ENCODE data around the gene ACSS3.
"Not testable (repeated sequence)": the region's sequence is repeated elsewhere in the genome, so short reads cannot be mapped to it uniquely, and the experiment has no call there.

Gene ACSS3, protein sequence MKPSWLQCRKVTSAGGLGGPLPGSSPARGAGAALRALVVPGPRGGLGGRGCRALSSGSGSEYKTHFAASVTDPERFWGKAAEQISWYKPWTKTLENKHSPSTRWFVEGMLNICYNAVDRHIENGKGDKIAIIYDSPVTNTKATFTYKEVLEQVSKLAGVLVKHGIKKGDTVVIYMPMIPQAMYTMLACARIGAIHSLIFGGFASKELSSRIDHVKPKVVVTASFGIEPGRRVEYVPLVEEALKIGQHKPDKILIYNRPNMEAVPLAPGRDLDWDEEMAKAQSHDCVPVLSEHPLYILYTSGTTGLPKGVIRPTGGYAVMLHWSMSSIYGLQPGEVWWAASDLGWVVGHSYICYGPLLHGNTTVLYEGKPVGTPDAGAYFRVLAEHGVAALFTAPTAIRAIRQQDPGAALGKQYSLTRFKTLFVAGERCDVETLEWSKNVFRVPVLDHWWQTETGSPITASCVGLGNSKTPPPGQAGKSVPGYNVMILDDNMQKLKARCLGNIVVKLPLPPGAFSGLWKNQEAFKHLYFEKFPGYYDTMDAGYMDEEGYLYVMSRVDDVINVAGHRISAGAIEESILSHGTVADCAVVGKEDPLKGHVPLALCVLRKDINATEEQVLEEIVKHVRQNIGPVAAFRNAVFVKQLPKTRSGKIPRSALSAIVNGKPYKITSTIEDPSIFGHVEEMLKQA

DNA sequence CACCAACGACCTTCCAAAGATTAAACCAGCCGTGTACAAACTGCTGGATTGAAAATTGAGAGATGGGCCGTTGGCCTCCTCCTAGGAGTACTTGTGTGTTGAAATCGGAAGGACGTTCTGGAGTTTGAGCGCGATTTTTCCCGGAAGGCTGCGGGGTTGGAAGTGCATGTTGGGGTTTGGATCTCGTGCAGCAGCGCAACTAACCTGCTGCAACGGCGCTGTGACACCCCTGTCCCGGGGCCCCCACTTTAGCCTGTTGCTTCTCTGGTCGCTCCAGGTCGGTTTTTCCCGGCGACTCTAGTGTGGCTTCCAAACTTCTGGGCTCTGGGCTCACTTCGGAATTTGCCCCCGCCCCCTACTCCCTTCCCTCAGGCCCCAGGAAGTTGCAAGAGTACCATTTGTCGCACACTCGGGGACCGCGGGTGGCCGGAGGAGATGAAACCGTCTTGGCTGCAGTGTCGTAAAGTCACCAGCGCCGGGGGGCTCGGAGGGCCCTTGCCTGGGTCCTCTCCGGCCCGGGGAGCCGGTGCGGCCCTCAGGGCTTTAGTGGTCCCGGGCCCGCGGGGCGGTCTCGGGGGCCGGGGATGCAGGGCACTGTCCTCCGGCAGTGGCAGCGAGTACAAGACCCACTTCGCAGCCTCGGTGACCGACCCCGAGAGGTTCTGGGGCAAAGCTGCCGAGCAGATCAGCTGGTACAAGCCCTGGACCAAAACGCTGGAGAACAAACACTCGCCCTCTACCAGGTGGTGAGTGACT is at the start of gene ACSS3:
Gene ACSS3, plus strand, starts transcription at position 394 of the 756 bp plus-strand sequence. Its CDS starts 42 bp downstream, at position 436.
- DNase-seq (ENCODE audit: low read depth): peak; percentile 12

DNA sequence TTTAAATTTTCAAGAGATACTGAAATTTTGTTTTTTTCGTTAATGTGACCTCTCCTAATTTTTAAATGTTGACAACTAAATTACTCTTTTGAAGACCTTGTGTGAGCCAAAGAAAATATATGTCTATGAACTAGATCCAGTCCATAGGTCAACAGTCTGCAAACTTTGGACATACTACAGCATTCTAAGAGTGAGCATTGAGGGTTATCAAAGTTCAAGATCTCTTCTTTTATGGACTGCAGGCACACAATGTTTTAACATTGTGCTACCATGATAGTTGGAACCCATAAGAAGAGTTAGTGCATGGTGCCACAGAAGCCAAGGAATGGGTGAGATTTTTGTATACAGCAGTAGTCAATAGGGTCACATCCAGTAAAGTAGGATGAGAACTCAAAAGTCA is 43.0 kb upstream of the ACSS3 start:
- DNase-seq (ENCODE audit: low read depth): no peak

DNA sequence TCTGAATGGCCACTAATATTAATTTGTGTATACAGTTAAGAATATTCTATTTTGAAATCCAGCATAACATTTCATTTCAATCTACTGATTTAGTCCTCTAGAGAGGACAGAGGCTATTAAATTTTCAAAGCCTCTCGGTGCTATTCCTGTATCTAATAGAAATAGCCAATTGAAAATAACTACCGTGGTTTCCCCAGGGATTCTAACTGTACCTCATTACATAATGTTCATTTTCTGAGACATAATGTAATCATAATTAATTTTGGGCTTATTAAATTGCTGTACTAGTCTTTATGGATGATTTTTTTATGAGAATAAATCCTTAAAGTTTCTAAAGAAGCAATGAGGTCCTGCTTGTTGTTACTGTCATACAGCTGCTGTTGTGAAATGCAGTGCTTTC is 38.6 kb upstream of the ACSS3 start:
- DNase-seq (ENCODE audit: low read depth): no peak

DNA sequence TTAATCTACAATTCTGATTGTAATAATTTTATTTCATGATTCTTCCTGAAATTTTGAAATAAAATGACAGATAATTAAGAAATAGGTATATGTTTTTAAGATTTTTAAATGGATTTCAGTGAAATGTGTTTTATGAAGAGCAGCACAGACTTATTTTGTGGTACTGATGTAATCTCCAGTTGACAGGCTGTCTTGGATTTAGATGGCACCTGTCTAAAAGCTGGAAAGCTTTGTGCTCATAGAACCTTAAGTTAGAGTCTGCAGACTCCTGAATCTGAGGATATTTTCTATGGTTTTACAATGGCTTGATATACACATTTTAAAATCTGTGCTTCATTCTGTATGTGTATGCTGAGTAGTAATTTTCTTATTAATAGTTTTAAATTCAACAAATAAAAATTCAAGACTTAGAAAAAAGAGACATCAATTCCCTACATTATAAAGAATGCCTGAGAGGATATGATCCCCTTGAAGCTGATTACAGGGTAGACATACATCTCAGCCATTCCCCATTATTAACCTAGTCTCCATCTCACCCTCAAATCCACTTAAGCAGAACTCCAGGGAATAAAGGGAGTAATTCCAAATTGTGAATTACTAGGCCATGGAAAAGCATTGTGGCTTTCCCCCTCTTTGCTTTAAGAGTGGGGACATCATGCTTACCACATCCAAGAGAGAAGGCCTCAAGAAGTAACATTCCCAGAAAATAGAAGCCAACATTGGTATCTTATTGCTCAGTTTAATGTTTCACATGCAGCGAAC is 33.7 kb upstream of the ACSS3 start:
- no peak for DNase-seq (ENCODE audit: low read depth)

DNA sequence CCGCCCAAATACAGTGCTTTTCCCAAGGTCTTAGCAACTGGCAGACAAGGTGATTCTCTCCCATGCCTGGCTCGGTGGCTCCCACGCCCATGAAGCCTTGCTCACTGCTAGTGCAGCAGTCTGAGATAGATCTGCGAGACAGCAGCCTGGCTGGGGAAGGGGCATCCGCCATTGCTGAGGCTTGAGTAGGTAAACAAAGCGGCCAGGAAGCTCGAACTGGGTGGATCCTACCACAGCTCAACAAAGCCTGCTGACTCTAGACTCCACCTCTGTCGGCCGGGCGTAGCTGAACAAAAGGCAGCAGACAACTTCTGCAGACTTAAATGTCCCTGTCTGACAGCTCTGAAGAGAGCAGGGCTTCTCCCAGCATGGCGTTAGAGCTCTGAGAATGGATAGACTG is 12.9 kb upstream of the ACSS3 start:
- DNase-seq (ENCODE audit: low read depth): not testable (repeated sequence)

DNA sequence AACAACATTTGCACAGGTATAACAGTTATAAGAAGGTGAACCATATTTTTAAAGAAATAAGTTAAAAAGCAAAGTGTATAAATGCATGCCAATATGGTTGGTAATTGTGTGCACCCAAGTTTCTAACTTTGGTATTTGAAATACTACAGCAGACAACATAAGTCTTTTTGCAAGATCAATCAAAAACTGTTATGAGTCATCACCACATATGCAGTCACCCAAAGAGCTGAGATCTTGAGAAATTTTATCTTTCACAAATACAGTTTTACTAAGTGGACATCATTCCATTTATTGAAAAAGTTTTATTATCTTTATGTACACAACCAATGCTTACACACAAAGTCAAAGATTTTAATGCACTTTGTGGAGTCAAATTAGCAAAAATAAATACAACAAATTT is 7.0 kb upstream of the ACSS3 start:
- no peak for DNase-seq (ENCODE audit: low read depth)

DNA sequence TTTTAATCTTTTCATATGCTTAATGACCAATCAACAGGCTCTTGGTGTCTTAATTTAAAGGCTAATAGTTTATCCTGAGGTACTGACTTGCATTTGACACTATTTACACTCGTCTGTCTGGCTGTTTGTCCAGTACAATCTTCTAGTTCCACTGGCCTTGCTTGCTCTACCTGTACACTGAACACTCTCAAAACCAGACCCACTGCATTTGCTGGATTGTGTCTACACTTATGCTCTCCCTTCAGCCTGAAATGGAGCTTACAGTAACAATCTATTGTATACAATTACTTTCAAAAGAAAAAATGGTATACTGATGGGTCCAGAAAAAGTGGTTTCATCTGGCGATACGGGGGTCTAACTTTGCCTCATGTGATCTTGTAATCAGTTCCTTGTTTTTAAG is 2.3 kb upstream of the ACSS3 start:
- DNase-seq (ENCODE audit: low read depth): no peak

DNA sequence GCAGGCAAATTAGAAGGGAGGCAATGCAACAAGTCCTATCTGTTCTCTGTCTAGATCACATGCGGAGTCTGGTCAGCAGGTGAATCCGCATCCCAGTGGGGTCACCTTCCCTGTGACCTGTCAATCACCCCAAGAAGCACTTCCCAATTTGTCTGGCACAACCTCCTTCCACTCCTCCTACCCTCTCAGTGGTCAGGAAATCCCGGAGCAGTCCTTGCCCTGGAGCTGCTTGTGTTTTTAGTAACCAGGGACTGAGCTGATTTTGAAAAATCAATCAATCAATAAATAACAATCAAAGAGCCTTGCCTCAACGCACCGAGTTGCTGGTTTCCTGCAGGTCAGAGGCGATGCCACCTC is 572 bp upstream of the ACSS3 start:
- DNase-seq (ENCODE audit: low read depth): no peak

DNA sequence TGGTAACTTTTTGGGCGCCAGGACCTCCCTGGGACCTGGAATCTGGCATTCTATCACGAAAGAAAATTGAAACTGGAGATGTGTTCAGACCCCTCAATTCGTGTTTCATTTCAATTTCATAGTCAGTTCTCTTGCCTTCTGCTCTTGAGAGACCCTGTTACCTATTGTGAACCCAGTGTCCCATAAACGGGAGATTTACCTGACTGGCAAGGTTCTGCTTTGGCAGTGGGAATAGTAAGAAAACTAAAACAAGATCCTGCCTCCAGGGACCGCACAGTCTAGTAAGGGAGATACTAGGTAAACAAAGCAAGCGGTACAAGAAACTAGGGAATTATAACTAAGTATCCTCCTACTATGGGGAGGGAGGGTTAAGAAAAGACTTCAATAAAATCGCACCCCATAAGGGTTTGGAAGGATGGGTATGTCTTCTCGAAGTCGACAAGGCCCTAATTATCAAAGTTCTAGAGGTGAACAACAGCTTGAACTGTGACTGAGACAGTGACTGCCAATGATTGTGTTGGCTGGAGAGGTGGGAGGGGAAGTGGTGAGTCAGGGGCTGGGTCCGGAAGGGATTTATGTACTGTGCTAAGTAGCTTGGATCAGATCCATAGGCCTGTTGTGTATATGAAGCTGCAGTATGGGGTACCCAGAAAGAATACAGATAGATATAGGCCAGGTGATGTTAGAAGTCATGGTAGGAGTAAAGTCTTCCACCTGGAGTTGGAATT is 754 bp downstream of the ACSS3 start:
- peak; percentile 35 for DNase-seq (ENCODE audit: low read depth)

DNA sequence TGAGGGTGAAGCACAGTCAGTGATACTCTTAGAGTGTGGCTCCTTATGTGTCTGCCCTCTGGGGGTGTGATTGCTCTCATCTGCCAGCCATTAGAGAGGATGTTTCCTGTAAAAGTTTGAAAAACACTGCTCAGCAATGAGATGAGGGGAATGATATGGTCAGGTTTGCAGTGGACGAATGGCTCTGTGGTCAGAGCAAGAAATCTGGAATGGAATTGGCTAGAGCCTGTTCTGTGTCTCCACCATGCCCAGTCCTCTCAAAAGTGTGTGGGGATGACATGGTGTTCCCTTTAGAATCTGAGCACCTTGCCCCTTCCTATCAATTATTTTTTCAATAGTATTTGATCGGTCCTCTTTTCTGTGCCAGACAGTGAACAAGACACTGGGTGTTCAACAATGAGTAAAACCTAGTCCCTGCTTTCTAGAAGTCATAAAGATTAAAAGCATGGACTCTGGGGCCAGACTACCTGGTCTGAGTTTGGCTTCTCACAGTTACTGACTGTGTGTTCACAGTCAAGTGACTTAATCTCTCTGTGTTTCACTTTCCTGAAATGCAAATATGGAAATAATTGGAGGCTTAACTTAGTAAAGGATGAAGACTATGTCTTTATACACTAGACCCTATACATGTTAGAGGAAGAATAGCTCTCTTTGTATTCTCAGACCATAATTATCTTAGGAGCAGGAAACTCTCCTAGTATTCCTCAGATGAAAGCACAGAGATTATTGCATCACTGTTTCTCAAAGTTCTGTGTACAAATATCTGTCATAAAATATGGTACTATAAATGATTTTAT is 1.6 kb downstream of the ACSS3 start:
- DNase-seq (ENCODE audit: low read depth): no peak

DNA sequence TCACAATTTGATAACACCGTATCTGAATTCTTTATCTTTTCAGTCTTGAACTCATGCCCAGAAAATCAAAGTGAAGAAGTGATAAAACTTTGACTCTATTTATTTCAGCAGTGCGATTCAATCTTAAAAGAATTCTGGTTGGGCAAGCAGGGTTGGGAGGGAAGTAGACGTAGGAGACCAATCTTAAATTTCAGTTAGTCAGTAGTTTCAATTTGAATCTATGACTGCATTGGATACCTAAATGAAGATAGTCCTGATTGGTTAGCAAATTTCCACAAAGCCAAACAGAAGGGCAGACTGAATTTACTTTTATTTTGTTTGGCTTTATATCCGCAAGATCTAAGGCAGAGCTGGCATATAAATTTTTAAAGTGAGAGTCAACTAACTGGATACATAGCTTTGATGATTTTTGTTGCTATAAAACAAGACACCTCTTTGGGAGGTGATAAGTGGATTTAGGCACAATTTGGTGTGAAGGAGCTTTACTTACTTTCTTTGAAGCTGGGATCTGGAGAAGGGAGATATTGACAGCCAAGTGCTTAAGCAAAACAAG is 2.6 kb downstream of the ACSS3 start:
- peak; percentile 10 for DNase-seq (ENCODE audit: low read depth)

DNA sequence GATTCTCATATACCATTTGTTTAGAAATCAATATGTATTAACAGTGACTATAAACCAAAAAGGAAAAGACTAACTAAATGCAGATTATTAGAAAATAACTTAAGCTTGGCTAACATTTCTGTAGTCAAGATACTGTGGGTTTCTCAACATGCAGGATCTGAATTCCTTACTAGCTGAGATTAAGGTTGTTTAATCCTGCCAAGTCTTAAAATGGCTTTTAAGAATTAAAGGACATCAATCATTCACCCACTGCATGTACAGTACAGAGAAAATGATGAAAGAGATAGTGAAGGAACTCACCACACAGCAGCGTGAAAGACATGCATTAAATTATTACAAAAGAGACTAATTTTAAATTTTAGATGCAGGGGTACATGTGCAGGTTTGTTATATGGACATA is 3.8 kb downstream of the ACSS3 start:
- no peak for DNase-seq (ENCODE audit: low read depth)

DNA sequence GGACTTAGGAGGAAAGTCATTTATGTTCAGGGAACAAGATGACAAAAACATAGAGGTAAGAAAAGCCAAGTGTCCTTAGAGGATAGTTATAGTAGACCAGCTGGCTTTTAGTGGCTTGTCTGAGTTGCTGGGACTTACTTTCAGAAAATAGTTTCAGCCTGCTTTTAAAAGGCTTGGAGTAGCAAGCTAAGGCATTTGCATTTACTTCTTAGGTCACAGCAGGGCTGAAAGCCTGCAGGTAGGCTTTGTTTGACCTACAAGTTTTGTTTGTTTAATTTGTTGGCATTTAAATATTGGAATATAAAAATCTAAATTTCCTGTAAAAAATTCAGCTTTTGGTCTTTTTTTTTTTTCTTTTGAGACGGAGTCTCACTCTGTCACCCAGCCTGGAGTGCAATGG is 5.1 kb downstream of the ACSS3 start:
- DNase-seq (ENCODE audit: low read depth): no peak

DNA sequence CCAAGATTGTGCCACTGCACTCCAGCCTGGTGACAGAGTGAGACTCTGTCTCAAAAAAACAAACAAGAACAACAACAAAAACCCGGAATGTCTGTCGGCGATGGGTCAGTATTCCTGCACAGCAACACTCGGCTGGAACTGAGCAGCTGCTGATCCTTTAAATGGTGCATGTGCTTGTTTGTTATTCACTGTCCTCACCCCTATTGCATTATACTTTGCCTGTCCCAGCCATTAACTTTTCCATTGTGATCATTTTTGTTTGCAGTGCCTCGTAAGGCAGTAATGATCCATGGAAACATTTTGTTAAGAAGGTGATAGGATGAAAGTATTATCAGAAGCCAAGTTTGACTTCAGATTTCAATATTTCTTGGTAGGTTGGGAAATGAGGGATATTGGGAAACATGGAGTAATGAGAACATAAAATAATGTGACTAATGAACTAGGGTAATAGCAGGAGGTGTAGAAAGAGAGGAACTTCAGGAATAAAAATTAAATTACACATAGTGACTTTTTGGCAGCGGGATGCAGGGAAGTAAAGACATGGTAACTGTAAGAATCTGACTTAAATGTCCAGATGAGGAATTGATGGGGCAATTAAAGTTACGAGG is 6.1 kb downstream of the ACSS3 start:
- DNase-seq (ENCODE audit: low read depth): no peak

DNA sequence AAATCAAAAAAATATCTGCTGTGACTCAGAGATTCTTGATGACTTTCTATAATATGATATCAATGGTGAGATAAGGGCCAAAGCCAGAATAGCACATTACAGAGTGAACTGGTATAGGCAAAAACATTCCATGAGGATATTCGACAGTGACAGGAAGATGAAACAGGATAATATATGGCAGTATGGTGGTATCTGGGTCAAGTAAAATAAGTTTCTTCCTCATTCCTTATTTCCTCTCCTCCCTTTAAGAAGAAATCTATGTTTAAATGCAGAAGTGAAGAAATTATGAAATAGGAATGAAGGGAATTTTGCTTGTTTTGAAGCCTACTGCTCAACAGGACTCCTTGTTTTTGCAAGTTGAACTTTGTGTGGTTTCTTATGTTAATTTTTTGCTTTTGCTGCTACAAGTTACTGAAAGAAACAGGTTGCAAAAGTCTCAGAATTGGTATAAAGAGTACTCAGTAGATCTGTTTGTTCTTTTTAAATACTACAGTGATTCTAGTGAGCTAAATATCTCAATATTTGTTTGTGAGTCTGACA is 7.0 kb downstream of the ACSS3 start:
- DNase-seq (ENCODE audit: low read depth): no peak

DNA sequence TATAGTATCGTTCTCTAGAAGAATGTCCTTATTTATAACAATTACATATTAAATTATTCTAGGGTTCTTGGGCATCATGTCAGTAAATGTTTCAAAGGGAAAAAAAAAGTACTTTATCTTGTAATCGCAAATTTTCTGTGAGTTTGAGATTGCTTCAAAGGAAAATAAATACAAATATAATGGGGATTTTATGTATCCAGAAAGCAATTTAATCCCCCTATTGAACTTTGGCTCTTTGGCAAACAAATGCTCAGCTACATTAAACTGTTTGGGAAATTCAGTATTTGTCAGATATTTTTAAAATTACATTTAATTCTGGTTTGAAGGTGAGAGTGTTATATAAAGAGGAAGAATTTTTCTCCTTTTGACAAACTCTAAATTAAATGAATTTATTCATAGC is 8.0 kb downstream of the ACSS3 start:
- no peak for DNase-seq (ENCODE audit: low read depth)

DNA sequence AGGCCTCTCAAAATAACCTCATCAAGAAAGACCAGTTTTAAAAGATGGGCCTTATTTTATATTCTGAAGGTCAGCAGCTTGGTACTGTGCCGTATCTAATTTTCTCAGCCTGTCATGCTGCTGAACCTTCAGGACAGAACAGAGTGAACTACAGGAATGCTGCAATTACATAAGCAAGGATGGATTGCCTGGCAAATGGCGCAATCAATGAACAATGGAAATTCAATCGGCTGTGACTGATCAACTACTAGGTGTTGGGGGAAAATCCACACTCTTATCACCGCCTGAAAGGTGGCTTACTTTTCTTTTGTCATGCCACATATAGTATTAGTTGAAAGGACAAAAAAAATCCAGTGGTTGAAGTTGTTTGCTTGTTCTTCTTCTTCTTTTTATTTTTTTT is 8.5 kb downstream of the ACSS3 start:
- no peak for DNase-seq (ENCODE audit: low read depth)

DNA sequence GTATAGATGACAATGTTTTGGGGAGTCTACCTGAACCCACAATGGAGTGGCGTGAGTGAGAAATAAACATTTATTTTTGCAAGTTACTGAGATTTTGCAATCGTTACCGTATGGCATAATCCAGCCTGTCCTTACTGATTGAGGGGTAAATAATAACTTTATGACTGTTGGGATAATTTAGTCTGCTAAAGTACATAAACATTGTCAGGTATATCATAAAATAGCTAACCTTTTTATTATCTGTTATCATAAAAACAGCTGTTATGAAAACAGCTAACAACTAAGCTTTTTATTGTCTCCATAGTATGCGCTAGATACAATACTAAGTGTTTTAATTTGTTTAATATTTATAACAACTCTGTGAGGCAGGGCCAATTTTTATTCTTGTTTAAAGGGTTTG is 10.3 kb downstream of the ACSS3 start:
- no peak for DNase-seq (ENCODE audit: low read depth)

DNA sequence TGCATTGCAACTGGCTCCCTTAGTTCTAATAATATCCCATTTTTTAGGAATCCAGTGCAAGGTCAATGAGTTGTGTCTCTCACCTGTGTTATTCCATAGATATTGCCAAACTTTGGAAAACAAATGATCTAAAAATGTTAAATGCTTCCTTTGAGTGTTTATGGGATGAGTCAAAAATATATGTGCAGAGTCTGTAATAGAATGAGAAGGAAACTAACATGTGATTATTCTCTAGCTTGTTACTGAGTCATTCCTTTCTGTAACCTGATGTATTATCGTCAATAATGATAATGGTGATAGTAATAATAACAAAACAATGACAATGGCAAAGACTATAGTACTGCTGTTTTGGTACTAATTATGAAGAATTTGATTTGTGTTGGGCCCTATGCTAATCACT is 11.5 kb downstream of the ACSS3 start:
- no peak for DNase-seq (ENCODE audit: low read depth)

DNA sequence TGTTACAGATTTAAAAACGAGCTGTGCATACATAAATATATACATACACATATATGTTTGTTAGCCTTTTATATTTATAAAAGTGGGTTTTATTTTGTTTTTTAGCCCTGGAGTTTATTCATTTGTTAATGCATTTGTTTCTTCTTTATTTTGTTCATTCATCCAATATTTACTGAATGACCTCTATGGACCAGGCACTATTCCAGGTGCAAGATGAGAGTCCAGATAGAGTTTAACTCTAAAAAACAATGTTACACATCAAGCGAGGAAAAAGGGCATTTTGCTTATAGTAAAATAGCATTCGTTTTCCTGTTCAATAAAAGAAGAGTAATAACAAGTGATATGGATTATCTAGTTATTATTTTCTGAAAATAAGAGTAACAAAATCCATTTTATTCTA is 14.2 kb downstream of the ACSS3 start:
- DNase-seq (ENCODE audit: low read depth): no peak
